Colonic mucosa (tissue), 4 donors: Measurements from ENCODE around the gene GHRHR. TPM values are rescaled to one million over a fixed set of nuclear protein-coding genes. Genes with fewer than 3 reads are reported as not detected.

ENCODE experiments used
- DNase-seq: peaks from one replicate; pipeline ENCODE4 v3.0.0-alpha.2; 2020
- H3K27ac ChIP-seq: fragments of 200-600 bp; one replicate; pipeline ENCODE4 v1.8.0; 2021
- H3K27me3 ChIP-seq: fragments of 200-600 bp; one replicate; pipeline ENCODE4 v1.8.0; 2021
- H3K36me3 ChIP-seq: fragments of 200-600 bp; one replicate; pipeline ENCODE4 v1.8.0; 2021
- H3K4me1 ChIP-seq: fragments of 200-600 bp; one replicate; pipeline ENCODE4 v1.8.0; 2021; ENCODE audit warnings: mild to moderate bottlenecking
- H3K4me3 ChIP-seq: fragments of 200-600 bp; one replicate; pipeline ENCODE4 v1.8.0; 2021
- H3K9ac ChIP-seq, 2 donors: one replicate each; pipeline ENCODE4 v1.7.0; 2013; ENCODE audit warnings: control low read depth in 2 of 2, low read depth in 2 of 2, low read length in 2 of 2
- H3K9me3 ChIP-seq: fragments of 200-600 bp; one replicate; pipeline ENCODE4 v1.8.0; 2021
- CTCF ChIP-seq: fragments of 200-600 bp; IDR thresholded peaks from one replicate; pipeline ENCODE4 v1.8.0; 2022; ENCODE audit warnings: antibody characterized with exemption, mild to moderate bottlenecking
- intact Hi-C: fragments of 100-400 bp; cut with DNase I; formaldehyde crosslinking; loops from one replicate; pipeline ENCODE4 v1.14.1; 2022
- total RNA-seq, 2 donors: library from RNA; stranded (reverse); fragmentation: NEBNext Ultra II Directional in 1 of 2; extraction: Animal tissue kit (Norgen Biotek cat#: 25700) in 1 of 2; gene quantifications; one replicate each; pipeline ENCODE4 v1.2.1, GENCODE V29; 2021
- donor health status: healthy.
- donor health status: DM: no; HTN: no; CAD: no.
- donor health status: DM: no; HTN: no; CAD: no.

GHRHR gene
- total RNA-seq, 2 donors from 2014 or later: not detected

DNA sequence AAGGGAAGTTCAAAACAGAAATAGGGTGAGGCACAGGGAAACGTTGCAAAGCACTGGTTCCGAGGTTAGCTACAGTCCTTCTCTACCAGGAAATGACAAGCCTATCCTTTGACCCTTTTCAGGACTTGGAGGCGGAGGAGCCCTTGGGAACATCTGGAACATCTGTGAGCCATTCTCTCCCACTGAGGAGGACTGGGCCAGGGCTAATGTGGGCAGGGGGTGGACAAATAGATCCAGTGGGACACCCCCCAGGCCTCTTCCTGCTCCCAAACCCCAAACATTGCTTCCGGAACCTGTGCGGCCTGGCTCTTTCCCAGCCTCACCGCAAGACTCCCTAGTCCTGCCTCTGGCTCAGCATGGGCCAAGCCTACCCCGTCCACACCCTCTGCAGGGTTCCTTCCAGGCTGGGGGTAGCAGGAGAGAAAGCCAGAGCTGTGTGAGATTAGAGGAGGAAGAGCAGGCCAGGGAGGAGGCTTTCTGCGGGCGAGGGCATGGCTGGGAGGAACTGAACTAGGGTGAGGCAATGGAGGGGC lies 36.5 kb downstream of the GHRHR start:
- Histone ChIP-seq H3K27ac (no peak overlapping the region), H3K4me3 (no peak overlapping the region), H3K9me3 (no peaks in the 10 kb centered on the region), H3K4me1 (no peaks in the 10 kb centered on the region), H3K36me3 (no peaks in the 10 kb centered on the region), H3K27me3 (no peaks in the 10 kb centered on the region), H3K9ac (no peak overlapping the region)
- DNase-seq: no peak
- TF ChIP-seq CTCF: no peak
- intact Hi-C loops: no loop called here

- no peaks in the 10 kb centered on the region for H3K9me3 ChIP-seq
- H3K9ac ChIP-seq: no peak overlapping the region
- no peak for TF ChIP-seq CTCF
- H3K36me3 ChIP-seq: no peaks in the 10 kb centered on the region
- H3K27me3 ChIP-seq: no peaks in the 10 kb centered on the region
- H3K4me3 ChIP-seq: no peak overlapping the region
- intact Hi-C loops: no loop called here
- H3K27ac ChIP-seq: no peak overlapping the region
- no peaks in the 10 kb centered on the region for H3K4me1 ChIP-seq
- DNase-seq: no peak
These were observed 37.0 kb downstream of the GHRHR start for GRCh38 chr7:31000779-31001178.

DNA sequence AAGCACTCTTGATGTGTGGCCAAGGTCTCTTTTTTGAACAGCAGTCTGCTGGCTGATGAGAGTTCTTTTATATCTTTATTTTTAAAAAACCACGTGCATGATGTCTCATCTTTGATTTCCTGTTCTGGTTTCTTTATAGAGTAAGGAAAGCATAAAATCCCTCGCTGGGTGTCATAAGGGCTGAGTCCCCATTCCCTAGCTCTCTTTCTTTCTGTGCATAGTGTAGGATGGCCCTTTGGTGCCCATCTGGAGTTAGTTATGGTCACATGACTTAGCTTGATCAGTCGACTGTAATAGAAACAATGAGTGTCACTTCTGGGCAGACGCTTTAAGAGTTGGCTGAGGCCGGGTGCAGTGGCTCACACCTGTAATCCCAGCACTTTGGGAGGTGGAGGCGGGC lies 38.5 kb downstream of the GHRHR start:
- Histone ChIP-seq H3K36me3 (no peaks in the 10 kb centered on the region), H3K4me1 (no peaks in the 10 kb centered on the region), H3K27me3 (no peaks in the 10 kb centered on the region), H3K9me3 (no peaks in the 10 kb centered on the region), H3K9ac (no peak overlapping the region), H3K27ac (no peak overlapping the region), H3K4me3 (no peak overlapping the region)
- DNase-seq: no peak
- TF ChIP-seq CTCF: no peak
- intact Hi-C loops: no loop called here

GRCh38 chr7:31003097-31003496 lies 39.3 kb downstream of the GHRHR start:
- H3K4me3 ChIP-seq: no peak overlapping the region
- no peaks in the 10 kb centered on the region for H3K27me3 ChIP-seq
- H3K4me1 ChIP-seq: no peaks in the 10 kb centered on the region
- no peaks in the 10 kb centered on the region for H3K9me3 ChIP-seq
- no peak for TF ChIP-seq CTCF
- no peak overlapping the region for H3K9ac ChIP-seq
- intact Hi-C loops: no loop called here
- no peak overlapping the region for H3K27ac ChIP-seq
- H3K36me3 ChIP-seq: no peaks in the 10 kb centered on the region
- DNase-seq: no peak

GRCh38 chr7:31003721-31004120 lies 40.0 kb downstream of the GHRHR start:
- intact Hi-C loops: no loop called here
- Histone ChIP-seq H3K4me3 (no peak overlapping the region), H3K9ac (no peak overlapping the region), H3K27ac (no peak overlapping the region), H3K4me1 (no peaks in the 10 kb centered on the region), H3K9me3 (no peaks in the 10 kb centered on the region), H3K27me3 (no peaks in the 10 kb centered on the region), H3K36me3 (no peaks in the 10 kb centered on the region)
- no peak for DNase-seq
- no peak for TF ChIP-seq CTCF
